ENCODE data around the gene RPL27A. TPM values are rescaled to one million over a fixed set of nuclear protein-coding genes. Genes with fewer than 3 reads are reported as not detected.

Gene RPL27A
- 4,980 TPM for polyA plus RNA-seq (2012; ENCODE audit: missing spikeins)

GRCh38 chr11:8682303-8683114 is at the start of gene RPL27A, which contains the start of gene TRIM66:
Gene RPL27A, plus strand, starts transcription at chr11:8682792. Its CDS starts 22 bp downstream, at chr11:8682814.
Gene TRIM66, minus strand, starts transcription at chr11:8682665. Its CDS starts 10,391 bp downstream, at chr11:8672274.
- DNase-seq (ENCODE audit: insufficient read length) (peak; percentile 70), FAIRE-seq (peak; percentile 98)
- peak; percentile 99 for TF ChIP-seq POLR2AphosphoS5 (IDR thresholded peaks at IDR 0.05; ENCODE audit: low read depth, low read length)
- TF ChIP-seq POLR2A (IDR thresholded peaks at IDR 0.05; ENCODE audit: low read depth, low read length): peak; percentile 99
- TF ChIP-seq TAF1 (IDR thresholded peaks at IDR 0.05; ENCODE audit: borderline replicate concordance, low read depth, low read length): peak; percentile 97; the same call in 1 of the 2 replicates

DNA sequence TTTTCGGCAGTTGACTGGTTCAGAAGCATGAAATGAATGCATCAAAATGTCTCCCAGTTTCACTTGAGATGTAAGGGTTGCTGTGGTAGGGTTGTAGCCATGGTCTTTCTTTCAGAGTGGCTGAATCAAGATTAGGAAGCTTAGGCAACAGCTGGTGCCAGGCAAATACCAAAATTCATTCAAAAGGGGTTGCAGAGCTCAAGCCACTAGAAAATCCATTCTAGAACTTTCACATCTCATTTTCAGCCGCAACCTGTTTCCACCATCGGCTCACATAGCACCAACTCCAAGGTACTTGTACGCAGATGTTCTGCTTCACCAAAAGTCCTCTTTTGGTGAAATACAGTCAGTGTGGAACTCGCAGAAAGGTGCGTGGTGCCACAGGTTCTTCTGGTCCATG is 48.1 kb upstream of the RPL27A start:
- DNase-seq (ENCODE audit: insufficient read length): no peak
- TF ChIP-seq TAF1 (IDR thresholded peaks at IDR 0.05; ENCODE audit: borderline replicate concordance, low read depth, low read length) (no peak), POLR2A (IDR thresholded peaks at IDR 0.05; ENCODE audit: low read depth, low read length) (no peak), POLR2AphosphoS5 (IDR thresholded peaks at IDR 0.05; ENCODE audit: low read depth, low read length) (no peak)
- no peak for FAIRE-seq

DNA sequence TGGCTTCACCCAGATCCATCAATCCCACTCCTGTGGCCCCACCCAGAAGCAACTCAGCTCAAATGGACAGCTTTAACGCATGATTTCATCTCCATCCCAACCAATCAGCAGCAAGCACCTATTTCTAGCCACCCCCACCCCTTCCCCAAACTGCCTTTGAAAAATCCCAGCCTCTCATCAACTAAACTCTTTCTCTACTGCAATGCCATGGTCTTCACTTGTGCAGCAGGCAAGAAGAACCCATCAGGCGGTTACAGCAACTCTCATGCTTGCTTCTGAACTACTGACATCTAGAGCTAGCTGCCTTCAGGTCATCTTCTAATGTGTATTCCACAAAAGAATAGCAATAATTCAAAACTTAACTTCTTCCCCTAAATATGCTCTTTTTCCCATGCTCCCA is 46.5 kb upstream of the RPL27A start:
- DNase-seq (ENCODE audit: insufficient read length) (no peak), FAIRE-seq (no peak)
- no peak for TF ChIP-seq POLR2A (IDR thresholded peaks at IDR 0.05; ENCODE audit: low read depth, low read length)
- TF ChIP-seq POLR2AphosphoS5 (IDR thresholded peaks at IDR 0.05; ENCODE audit: low read depth, low read length): no peak

GRCh38 chr11:8638300-8638699 is 44.3 kb upstream of the RPL27A start:
- no peak for FAIRE-seq
- DNase-seq (ENCODE audit: insufficient read length): no peak
- TF ChIP-seq TAF1 (IDR thresholded peaks at IDR 0.05; ENCODE audit: borderline replicate concordance, low read depth, low read length) (no peak), POLR2A (IDR thresholded peaks at IDR 0.05; ENCODE audit: low read depth, low read length) (no peak), POLR2AphosphoS5 (IDR thresholded peaks at IDR 0.05; ENCODE audit: low read depth, low read length) (no peak)

- FAIRE-seq (no peak), DNase-seq (ENCODE audit: insufficient read length) (no peak)
- TF ChIP-seq POLR2A (IDR thresholded peaks at IDR 0.05; ENCODE audit: low read depth, low read length): no peak
- TF ChIP-seq POLR2AphosphoS5 (IDR thresholded peaks at IDR 0.05; ENCODE audit: low read depth, low read length): no peak
- TF ChIP-seq TAF1 (IDR thresholded peaks at IDR 0.05; ENCODE audit: borderline replicate concordance, low read depth, low read length): no peak
Observed at GRCh38 chr11:8639655-8640054, 42.9 kb upstream of the RPL27A start.

GRCh38 chr11:8640267-8640906 is 42.2 kb upstream of the RPL27A start:
- FAIRE-seq (no peak), DNase-seq (ENCODE audit: insufficient read length) (no peak)
- TF ChIP-seq POLR2AphosphoS5 (IDR thresholded peaks at IDR 0.05; ENCODE audit: low read depth, low read length) (no peak), POLR2A (IDR thresholded peaks at IDR 0.05; ENCODE audit: low read depth, low read length) (no peak), TAF1 (IDR thresholded peaks at IDR 0.05; ENCODE audit: borderline replicate concordance, low read depth, low read length) (no peak)

DNA sequence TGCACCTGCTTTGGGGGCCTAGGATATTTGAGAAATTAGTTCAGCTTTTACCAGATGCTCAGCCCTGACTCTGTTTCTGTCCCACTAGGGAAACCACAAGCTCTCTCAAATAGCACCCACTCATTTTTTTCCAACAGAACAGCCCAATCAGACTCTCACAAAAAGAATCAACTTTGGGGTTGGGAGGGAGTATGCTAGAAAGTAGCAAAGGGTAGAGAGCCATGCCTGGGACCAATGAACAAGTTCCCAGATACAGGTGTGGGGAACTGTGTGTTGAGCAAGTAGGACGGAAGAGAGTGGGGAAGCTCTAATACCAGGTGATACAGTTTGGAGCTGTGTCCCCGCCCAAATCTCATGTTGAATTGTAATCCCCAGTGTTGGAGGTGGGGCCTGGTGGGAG is 41.3 kb upstream of the RPL27A start:
- DNase-seq (ENCODE audit: insufficient read length): no peak
- TF ChIP-seq POLR2A (IDR thresholded peaks at IDR 0.05; ENCODE audit: low read depth, low read length) (no peak), TAF1 (IDR thresholded peaks at IDR 0.05; ENCODE audit: borderline replicate concordance, low read depth, low read length) (no peak), POLR2AphosphoS5 (IDR thresholded peaks at IDR 0.05; ENCODE audit: low read depth, low read length) (no peak)
- FAIRE-seq: no peak

- DNase-seq (ENCODE audit: insufficient read length): no peak
- FAIRE-seq: peak; percentile 67
- TF ChIP-seq POLR2AphosphoS5 (IDR thresholded peaks at IDR 0.05; ENCODE audit: low read depth, low read length): no peak
- no peak for TF ChIP-seq POLR2A (IDR thresholded peaks at IDR 0.05; ENCODE audit: low read depth, low read length)
Observed at GRCh38 chr11:8642196-8642841, 40.3 kb upstream of the RPL27A start.

DNA sequence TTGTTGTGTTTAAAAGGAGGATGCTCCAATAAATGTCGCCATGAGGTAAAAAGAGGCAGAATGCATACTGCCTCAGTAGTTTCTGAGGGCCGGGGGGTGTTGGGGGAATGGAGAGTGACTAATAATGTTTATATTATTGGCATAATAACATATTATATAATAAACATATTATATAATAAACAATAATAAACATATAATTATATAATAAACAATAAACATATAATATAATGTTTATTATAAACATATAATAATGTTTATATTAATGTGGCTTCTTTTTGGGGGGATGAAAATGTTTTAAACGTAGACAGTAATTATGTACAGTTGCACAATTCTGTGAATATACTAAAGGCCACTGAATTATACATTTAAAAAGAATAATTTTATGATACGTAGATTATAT is 35.7 kb upstream of the RPL27A start:
- FAIRE-seq: no peak
- TF ChIP-seq POLR2AphosphoS5 (IDR thresholded peaks at IDR 0.05; ENCODE audit: low read depth, low read length): no peak
- TF ChIP-seq TAF1 (IDR thresholded peaks at IDR 0.05; ENCODE audit: borderline replicate concordance, low read depth, low read length): no peak
- TF ChIP-seq POLR2A (IDR thresholded peaks at IDR 0.05; ENCODE audit: low read depth, low read length): no peak
- no peak for DNase-seq (ENCODE audit: insufficient read length)

DNA sequence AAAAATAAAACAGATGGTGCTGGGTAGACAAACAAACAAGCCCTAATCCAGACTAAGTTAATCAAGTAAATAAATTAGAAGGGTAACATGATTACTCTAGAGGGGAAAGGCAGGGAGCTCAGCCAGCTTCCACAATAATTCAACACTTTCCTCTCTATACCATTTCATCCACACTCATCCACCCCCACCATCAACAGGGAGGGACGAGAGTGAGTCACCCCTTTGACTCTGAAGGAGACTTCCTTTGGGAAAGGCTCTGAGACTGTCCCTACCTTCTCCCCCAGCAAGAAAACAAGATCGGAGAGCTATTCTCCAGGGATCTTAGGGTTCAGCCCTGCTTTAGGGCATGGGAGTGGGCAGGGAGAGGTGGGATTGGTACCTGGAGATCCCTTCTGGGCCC is 33.2 kb upstream of the RPL27A start:
- no peak for DNase-seq (ENCODE audit: insufficient read length)

GRCh38 chr11:8650401-8650990 is 32.1 kb upstream of the RPL27A start:
- no peak for FAIRE-seq

More for the DNA sequence above, 33.2 kb upstream of the RPL27A start:
- TF ChIP-seq POLR2A (IDR thresholded peaks at IDR 0.05; ENCODE audit: low read depth, low read length): no peak
- TF ChIP-seq TAF1 (IDR thresholded peaks at IDR 0.05; ENCODE audit: borderline replicate concordance, low read depth, low read length): no peak
- no peak for TF ChIP-seq POLR2AphosphoS5 (IDR thresholded peaks at IDR 0.05; ENCODE audit: low read depth, low read length)
- no peak for FAIRE-seq

More at GRCh38 chr11:8650401-8650990, 32.1 kb upstream of the RPL27A start:
- no peak for TF ChIP-seq TAF1 (IDR thresholded peaks at IDR 0.05; ENCODE audit: borderline replicate concordance, low read depth, low read length)
- no peak for TF ChIP-seq POLR2AphosphoS5 (IDR thresholded peaks at IDR 0.05; ENCODE audit: low read depth, low read length)
- no peak for TF ChIP-seq POLR2A (IDR thresholded peaks at IDR 0.05; ENCODE audit: low read depth, low read length)
- DNase-seq (ENCODE audit: insufficient read length): no peak

Measured in GM12892 (cell line).